ENCODE measurements around the gene DMD.

DNA sequence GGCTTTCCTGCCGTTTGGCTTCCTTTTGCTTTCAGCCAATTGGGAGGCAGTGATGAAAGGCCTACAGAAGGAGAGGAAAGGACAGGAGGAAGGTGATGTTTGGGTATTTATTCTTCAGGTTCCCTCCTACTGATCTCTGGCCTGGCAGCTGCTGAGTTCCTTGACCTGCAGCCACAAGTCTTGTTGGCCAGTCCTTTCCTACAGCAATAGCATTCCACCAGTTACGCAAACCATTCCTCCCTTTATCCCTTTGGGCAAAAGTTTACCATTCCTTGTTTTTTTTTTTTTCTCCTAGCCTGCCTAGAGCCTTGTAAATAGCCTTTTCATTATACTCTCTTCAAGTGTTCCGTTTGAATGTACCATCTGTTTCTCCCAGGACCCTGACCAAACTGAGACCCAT is 1941.4 kb downstream of the DMD start:
- TF ChIP-seq EZH2 (IDR thresholded peaks at IDR 0.05; ENCODE audit: borderline replicate concordance, insufficient read depth, low read length, poor library complexity, severe bottlenecking): no peak
- TF ChIP-seq, protein P1, sequence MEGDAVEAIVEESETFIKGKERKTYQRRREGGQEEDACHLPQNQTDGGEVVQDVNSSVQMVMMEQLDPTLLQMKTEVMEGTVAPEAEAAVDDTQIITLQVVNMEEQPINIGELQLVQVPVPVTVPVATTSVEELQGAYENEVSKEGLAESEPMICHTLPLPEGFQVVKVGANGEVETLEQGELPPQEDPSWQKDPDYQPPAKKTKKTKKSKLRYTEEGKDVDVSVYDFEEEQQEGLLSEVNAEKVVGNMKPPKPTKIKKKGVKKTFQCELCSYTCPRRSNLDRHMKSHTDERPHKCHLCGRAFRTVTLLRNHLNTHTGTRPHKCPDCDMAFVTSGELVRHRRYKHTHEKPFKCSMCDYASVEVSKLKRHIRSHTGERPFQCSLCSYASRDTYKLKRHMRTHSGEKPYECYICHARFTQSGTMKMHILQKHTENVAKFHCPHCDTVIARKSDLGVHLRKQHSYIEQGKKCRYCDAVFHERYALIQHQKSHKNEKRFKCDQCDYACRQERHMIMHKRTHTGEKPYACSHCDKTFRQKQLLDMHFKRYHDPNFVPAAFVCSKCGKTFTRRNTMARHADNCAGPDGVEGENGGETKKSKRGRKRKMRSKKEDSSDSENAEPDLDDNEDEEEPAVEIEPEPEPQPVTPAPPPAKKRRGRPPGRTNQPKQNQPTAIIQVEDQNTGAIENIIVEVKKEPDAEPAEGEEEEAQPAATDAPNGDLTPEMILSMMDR (IDR thresholded peaks at IDR 0.05; ENCODE audit: poor library complexity, severe bottlenecking): no peak
